ENCODE measurements around the gene TRIM41. TPM values are rescaled to one million over a fixed set of nuclear protein-coding genes. Genes with fewer than 3 reads are reported as not detected.

The TRIM41 gene
- total and polyA plus RNA-seq, 9 of the 15 experiments (the other 6 are each of a cell fraction or from before 2014, with no cell fraction given) = 1.8 to 47.6 (median 20.9) TPM

- TF ChIP-seq POU5F1 (IDR thresholded peaks at IDR 0.05; ENCODE audit: borderline replicate concordance, low read depth, low read length, partially characterized antibody) (no peak), POLR2AphosphoS5 (IDR thresholded peaks at IDR 0.05; ENCODE audit: control insufficient read depth, insufficient read depth, low read depth, low read length) (peak; percentile 88), FOS (IDR thresholded peaks at IDR 0.05; ENCODE audit: extremely low read depth, insufficient read length) (no peak), TCFL5 (CRISPR knock-in tag; conservative IDR thresholded peaks at IDR 0.05) (no peak), CTCFL (IDR thresholded peaks at IDR 0.05; ENCODE audit: borderline replicate concordance, insufficient read depth, low read depth, low read length, poor library complexity, severe bottlenecking) (no peak), TARDBP (IDR thresholded peaks at IDR 0.05) (no peak), XRCC5 (IDR thresholded peaks at IDR 0.05; ENCODE audit: low read depth, low read length) (peak; percentile 17; the same call in 1 of the 2 replicates), DNMT1 (IDR thresholded peaks at IDR 0.05) (no peak), PHTF2 (CRISPR knock-in tag; IDR thresholded peaks at IDR 0.05) (no peak), PCBP1 (IDR thresholded peaks at IDR 0.05; ENCODE audit: low read depth, low read length, poor library complexity, severe bottlenecking) (peak; percentile 56), HSF4 (CRISPR knock-in tag; IDR thresholded peaks at IDR 0.05; ENCODE audit: borderline replicate concordance) (no peak), MEIS2 (IDR thresholded peaks at IDR 0.05; ENCODE audit: partially characterized antibody) (no peak), E2F1 (CRISPR knock-in tag; IDR thresholded peaks at IDR 0.05) (no peak), NCOR1 (IDR thresholded peaks at IDR 0.05) (peak; percentile 71), DMBX1 (CRISPR knock-in tag; IDR thresholded peaks at IDR 0.05; ENCODE audit: borderline replicate concordance) (no peak), SNAPC5 (CRISPR knock-in tag; IDR thresholded peaks at IDR 0.05) (no peak), CBX3 (IDR thresholded peaks at IDR 0.05; ENCODE audit: borderline replicate concordance in 1 of 2, low read length in 2 of 2) (peak in 1 of 2 experiments; percentile 12; a peak in 1 of 3 replicates)
These were observed at the start of gene TRIM41 (continued) for GRCh38 chr5:181223058-181223728.

Data from K562 (cell line).